C4-2B (cell line): ENCODE data around the gene BCO1.

ENCODE experiments used
- H3K27ac ChIP-seq: fragments of 450-650 bp; 2 replicates; pipeline ENCODE4 v1.5.1; 2017
- CTCF ChIP-seq: fragments of 450-650 bp; conservative IDR thresholded peaks from 2 replicates; pipeline ENCODE4 v1.5.1; 2017; ENCODE audit warnings: mild to moderate bottlenecking
- ZFX ChIP-seq: fragments of 450-650 bp; IDR thresholded peaks from 2 replicates; pipeline ENCODE4 v1.6.1; 2017

Gene BCO1

GRCh38 chr16:81276323-81276722 lies 37.8 kb downstream of the BCO1 start:
- no peak overlapping the region for H3K27ac ChIP-seq
- TF ChIP-seq CTCF (no peak), ZFX (no peak)

- TF ChIP-seq CTCF (no peak), ZFX (no peak)
- peak overlapping the region; percentile 27 for H3K27ac ChIP-seq
These were observed 39.1 kb downstream of the BCO1 start for GRCh38 chr16:81277541-81278080.

- TF ChIP-seq ZFX (no peak), CTCF (no peak)
- H3K27ac ChIP-seq = peak overlapping the region; percentile 27
These were observed 40.0 kb downstream of the BCO1 start for GRCh38 chr16:81278526-81278925.

GRCh38 chr16:81279392-81279791 lies 40.9 kb downstream of the BCO1 start:
- no peak overlapping the region for H3K27ac ChIP-seq
- no peak for TF ChIP-seq CTCF
- no peak for TF ChIP-seq ZFX

- no peak overlapping the region for H3K27ac ChIP-seq
- TF ChIP-seq CTCF (no peak), ZFX (no peak)
These were observed 41.9 kb downstream of the BCO1 start for GRCh38 chr16:81280393-81280792.

GRCh38 chr16:81283044-81283443 lies 44.6 kb downstream of the BCO1 start:
- TF ChIP-seq CTCF (no peak), ZFX (no peak)
- no peak overlapping the region for H3K27ac ChIP-seq

GRCh38 chr16:81284995-81285600 lies 46.6 kb downstream of the BCO1 start:
- no peak overlapping the region for H3K27ac ChIP-seq
- TF ChIP-seq ZFX = no peak
- no peak for TF ChIP-seq CTCF
